Breast epithelium (tissue), 3 donors: ENCODE measurements around the gene LRRC8A.

Experiments
- CTCF ChIP-seq, 3 donors: fragments of 450-650 bp; IDR thresholded peaks; one replicate each; pipeline ENCODE4 v1.5.1; 2016 to 2017; ENCODE audit warnings: antibody characterized with exemption in 3 of 3, mild to moderate bottlenecking in 3 of 3, moderate library complexity in 3 of 3
- POLR2A ChIP-seq: fragments of 450-650 bp; IDR thresholded peaks from one replicate; pipeline ENCODE4 v1.6.1; 2016; ENCODE audit warnings: antibody characterized with exemption, mild to moderate bottlenecking, moderate library complexity

- TF ChIP-seq CTCF (IDR thresholded peaks at IDR 0.05) (no peak), POLR2A (no peak)
Observed at GRCh38 chr9:128894764-128895163, 12.8 kb downstream of the LRRC8A start.
